DND-41 (cell line): Measurements from ENCODE around the gene TGFBR2.

Source experiments
- EZH2 ChIP-seq: IDR thresholded peaks from 3 replicates; pipeline ENCODE4 v1.6.1; 2012; ENCODE audit warnings: borderline replicate concordance, low read depth, mild to moderate bottlenecking, moderate library complexity, low read length, inconsistent platforms; ENCODE audit not compliant: severe bottlenecking
- TF ChIP-seq, protein P1 (sequence below): IDR thresholded peaks from 2 replicates; pipeline ENCODE4 v1.5.1; 2012; ENCODE audit warnings: borderline replicate concordance, low read length, moderate library complexity, mild to moderate bottlenecking; ENCODE audit not compliant: poor library complexity, severe bottlenecking; ENCODE audit errors: extremely low read depth

DNA sequence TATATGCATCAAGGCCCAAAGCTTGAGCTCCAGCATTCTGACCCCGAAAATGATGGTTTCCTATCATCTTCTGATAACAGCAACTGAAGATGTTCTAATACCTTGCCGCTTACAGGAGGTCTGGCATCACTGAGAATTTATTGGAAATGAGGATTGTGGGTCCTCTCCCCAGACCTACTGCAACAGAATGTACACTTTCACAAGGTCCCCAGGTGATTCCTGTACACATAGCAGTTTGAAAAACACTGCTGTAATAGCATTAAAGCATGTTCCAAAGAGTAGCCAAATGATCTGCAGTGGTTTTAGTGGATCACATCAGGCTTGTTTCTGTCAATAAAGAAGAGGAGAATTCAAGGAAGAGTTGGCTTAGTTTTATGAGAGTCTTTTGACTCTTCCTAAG lies 11.3 kb downstream of the TGFBR2 start:
- no peak for TF ChIP-seq EZH2
- TF ChIP-seq, protein P1, sequence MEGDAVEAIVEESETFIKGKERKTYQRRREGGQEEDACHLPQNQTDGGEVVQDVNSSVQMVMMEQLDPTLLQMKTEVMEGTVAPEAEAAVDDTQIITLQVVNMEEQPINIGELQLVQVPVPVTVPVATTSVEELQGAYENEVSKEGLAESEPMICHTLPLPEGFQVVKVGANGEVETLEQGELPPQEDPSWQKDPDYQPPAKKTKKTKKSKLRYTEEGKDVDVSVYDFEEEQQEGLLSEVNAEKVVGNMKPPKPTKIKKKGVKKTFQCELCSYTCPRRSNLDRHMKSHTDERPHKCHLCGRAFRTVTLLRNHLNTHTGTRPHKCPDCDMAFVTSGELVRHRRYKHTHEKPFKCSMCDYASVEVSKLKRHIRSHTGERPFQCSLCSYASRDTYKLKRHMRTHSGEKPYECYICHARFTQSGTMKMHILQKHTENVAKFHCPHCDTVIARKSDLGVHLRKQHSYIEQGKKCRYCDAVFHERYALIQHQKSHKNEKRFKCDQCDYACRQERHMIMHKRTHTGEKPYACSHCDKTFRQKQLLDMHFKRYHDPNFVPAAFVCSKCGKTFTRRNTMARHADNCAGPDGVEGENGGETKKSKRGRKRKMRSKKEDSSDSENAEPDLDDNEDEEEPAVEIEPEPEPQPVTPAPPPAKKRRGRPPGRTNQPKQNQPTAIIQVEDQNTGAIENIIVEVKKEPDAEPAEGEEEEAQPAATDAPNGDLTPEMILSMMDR = no peak
